Endothelial cell of hepatic sinusoid (primary cell): Measurements from ENCODE around the gene CCNG2.
"Not testable (repeated sequence)": the region's sequence is repeated elsewhere in the genome, so short reads cannot be mapped to it uniquely, and the experiment has no call there.

Source experiments
- in situ Hi-C: cut with HindIII; loops from 2 replicates; pipeline ENCODE4 v1.10.0; 2017; ENCODE audit warnings: low sequenced_read_pairs

The CCNG2 gene

DNA sequence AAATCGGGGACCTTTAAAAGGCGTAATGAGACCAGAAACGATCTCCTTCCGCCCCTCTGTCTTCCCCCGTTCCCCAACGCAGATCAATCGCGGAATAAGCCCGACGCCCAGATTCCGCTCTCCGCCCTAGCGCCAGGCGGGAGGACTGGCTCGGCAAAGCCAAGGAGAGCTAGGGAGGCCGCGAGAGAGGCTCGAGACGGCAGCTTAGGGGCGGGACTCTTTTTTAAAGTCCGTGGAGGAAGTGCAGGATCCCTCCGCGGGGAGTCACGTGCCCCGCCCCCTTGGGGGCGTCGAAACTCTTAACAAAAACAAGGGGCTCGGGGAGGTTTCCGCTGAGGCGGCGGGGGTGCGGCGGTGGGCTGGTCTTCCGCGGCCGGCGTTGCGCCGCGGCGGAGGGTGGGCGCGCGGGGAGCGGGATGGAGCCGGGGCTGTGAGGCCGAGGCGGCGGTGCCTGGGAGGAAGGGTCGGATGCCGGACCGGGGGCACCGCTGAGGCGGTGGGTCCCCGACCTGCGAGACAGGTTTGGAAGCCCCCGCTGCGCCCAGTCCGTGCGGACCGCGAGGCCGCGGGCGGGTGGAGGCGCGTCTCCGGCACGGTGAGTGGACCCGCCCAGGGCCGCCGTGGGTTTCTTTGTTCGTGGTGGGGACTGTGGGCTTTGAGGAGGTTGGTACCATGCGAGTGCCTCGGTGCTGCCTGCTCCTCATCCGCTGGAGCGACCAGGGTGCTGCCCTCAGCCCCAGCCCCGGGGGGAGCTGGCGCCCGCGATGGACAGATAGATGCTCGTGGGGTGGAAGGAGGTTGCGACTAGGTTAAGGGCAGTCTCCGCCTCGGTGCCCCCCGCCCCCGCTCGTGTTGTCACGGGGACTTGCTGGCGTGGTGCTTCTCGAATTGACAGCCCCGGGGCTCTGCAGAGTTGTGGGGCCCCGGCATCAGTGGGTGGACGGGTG, at the start of gene CCNG2:
TSS of gene CCNG2 (plus strand) at position 296 of the 947 bp plus-strand sequence. CDS start 1,326 bp downstream, outside the sequence.
- in situ Hi-C loops = no loop called here

DNA sequence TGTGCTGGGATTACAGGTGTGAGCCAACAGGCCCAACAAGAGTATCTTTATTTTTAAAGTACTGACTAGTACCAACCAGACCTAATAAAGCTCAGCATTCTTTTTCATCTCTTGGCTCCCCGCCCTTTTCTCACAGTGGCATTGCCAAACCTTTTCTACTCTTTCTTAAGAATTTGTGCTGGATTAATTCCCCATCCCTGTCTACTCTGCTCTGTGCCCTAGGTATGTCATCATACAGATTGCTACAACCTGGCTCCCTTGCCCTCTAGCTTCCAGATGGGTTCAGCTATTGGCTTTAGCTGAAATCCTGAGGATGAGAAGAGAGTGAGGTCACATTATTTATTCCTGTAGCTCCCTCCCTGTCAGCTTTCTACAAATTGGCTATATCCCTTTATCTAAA, 46.3 kb upstream of the CCNG2 start:
- in situ Hi-C loops = no loop called here

GRCh38 chr4:77113069-77113468, 43.9 kb upstream of the CCNG2 start:
- in situ Hi-C loops = no loop called here

GRCh38 chr4:77117721-77118120, 39.3 kb upstream of the CCNG2 start:
- in situ Hi-C loops = no loop called here

GRCh38 chr4:77120886-77121508, 36.0 kb upstream of the CCNG2 start:
- in situ Hi-C loops = no loop called here

- in situ Hi-C loops = no loop called here
Observed at GRCh38 chr4:77121736-77122240, 35.2 kb upstream of the CCNG2 start.

GRCh38 chr4:77122656-77123055, 34.4 kb upstream of the CCNG2 start:
- in situ Hi-C loops = no loop called here

DNA sequence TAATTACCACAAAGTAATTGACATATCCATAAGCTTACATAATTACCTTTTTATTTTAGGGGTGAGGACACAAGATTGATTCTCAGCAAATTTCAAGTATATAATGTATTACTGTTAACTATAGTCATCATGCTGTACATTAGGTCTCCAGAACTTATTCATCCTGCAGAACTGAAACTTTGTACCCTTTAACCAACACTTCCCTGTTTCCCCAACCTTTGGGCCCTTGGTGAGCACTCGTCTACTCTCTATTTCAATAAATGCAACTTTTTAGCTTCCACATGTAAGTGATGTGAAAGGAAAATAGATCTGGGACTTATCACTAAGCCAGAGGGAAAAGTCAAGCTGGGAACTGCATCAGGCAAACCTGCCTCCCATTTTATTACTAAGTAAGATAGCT, 33.6 kb upstream of the CCNG2 start:
- in situ Hi-C loops = no loop called here

- in situ Hi-C loops = no loop called here
Observed at GRCh38 chr4:77124576-77124975, 32.4 kb upstream of the CCNG2 start.

DNA sequence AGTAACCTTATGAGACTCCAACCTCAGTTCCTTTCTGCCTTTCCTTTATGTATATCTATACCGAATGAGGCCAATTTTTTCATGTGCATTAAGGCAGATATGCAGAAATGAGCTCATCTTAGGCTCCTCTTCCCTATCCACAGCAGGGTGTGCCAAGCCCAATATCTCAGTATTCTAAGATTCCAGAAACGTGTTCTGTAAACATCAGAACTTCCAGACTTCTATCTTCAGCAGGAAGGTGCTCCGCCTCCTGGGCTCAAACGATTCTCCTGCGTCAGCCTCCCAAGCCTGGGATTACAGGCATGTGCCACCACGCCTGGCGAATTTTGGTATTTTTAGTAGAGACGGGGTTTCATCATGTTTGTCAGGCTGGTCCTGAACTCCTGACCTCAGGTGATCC, 31.0 kb upstream of the CCNG2 start:
- in situ Hi-C loops = no loop called here

DNA sequence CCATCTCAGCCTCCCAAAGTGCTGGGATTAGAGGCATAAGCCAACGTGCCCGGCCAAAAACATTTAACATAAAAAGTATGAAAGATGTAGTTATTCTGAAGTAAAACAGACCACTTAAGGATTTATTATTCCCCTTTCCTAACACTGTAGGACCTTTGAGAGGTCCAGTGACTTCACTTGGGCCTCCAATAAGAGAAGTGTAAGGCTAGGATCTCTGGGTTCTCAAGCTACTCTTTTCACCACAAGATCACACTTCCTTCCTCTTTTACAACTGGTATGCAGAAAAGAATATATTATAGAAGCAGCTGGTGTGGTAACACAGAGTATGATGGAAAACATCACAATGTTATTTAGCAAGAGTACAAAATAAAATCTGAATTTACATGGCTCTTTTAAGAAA, 30.2 kb upstream of the CCNG2 start:
- in situ Hi-C loops = no loop called here

DNA sequence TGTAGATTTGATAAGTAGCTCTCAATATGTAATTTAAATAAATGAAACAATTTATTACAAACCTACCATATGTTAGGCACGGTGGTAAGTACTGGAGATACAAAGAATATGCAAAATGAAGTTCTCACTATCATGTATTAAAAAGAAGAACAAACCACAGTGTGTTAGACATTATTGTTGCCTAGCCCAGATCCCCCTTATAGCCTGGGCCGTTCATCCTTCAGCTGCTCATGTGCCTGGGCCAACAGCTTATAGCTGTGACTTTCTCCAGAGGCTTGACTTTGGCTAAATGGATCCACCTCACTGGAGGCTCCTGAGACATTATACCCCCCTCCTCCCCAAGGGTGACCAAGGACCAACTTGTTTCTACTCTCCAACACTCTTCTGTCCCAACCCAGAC, 29.8 kb upstream of the CCNG2 start:
- in situ Hi-C loops = no loop called here

GRCh38 chr4:77127837-77128621, 29.0 kb upstream of the CCNG2 start:
- in situ Hi-C loops = no loop called here

DNA sequence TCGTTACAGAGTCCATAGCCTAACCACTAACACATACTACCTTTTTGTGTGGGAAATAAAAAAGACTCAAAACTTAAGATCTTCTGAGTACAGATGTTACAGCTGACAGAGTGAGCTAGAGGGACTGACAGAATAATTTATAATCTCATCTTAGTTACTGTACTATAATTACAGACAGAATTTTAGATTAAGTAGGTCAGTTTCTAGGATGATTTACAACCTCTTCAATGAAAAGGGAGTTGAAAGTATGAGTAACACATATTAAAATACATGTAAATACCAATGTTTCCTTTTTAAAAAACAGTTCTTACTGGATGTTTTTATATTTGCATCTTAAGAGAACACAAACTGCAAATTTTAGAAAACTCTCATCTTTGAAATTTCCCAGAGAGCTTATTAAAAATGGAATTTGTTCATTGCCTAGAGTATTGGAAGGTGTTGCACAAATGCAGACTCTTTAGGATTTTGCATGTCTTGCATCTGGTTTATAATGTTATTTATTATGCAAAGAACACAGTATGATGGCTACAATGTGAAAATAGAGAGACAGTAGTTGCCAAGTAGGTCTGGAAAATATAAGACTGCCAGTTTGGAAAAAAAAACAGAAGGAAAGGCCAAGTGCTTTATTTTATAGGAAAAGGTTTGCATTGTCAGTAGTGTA, 24.2 kb upstream of the CCNG2 start:
- in situ Hi-C loops = no loop called here

DNA sequence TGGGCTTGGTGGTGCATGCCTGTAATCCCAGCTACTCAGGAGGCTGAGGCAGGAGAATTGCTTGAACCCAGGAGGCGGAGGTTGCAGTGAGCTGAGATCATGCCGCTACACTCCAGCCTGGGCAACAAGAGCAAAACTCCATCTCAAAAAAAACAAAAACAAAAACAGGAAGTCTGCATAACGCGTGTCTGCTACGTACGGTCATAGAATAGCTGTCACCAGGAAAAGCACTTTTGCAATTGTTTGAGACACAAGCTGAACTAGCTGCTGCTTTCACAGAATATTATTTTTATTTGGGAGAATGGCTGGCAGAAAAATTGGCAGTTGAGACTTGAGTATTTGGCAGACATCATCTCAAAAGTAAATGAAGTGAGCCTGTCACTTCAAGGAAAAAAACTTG, 19.6 kb upstream of the CCNG2 start:
- in situ Hi-C loops = not testable (repeated sequence)

GRCh38 chr4:77141964-77142645, 14.9 kb upstream of the CCNG2 start:
- in situ Hi-C loops = no loop called here

DNA sequence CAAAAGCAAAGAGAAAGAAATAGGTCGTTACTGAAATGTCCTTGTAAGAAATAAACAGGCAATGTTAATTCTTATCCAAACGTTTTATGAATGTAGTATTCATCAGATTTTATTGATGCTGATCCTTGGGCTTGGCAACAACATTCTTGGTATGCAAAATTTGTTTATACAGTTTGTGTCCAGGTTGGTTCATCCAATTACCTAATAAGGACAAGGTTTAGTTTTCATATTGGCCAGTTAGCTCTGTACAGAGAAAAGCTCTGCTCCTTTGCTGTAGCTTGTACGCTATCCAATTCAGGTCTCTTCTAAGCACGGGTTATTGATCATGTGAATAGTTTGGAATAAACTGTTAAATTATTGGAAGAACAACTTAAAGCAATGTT, 14.4 kb upstream of the CCNG2 start:
- in situ Hi-C loops = no loop called here

- in situ Hi-C loops = no loop called here
Observed at GRCh38 chr4:77143091-77143490, 13.9 kb upstream of the CCNG2 start.

- in situ Hi-C loops = no loop called here
Observed at GRCh38 chr4:77145842-77146185, 11.2 kb upstream of the CCNG2 start.
